ENCODE measurements around the gene MAK. TPM values are rescaled to one million over a fixed set of nuclear protein-coding genes. Genes with fewer than 3 reads are reported as not detected.

Gene MAK
- total and polyA plus RNA-seq, 2 of the 13 experiments (the other 11 are each of a cell fraction or from before 2014, with no cell fraction given), result 0.04 TPM; not detected in 1

- no peaks in the 10 kb centered on the region for H3K79me2 ChIP-seq (ENCODE audit: insufficient read depth, low read length)
- CTCF ChIA-PET (ENCODE audit: low intra/inter-chr PET ratio, low total read pairs), result no interaction called here
- BruUV-seq (replicated peaks), result no TSS peak
These were observed 6.7 kb downstream of the MAK start for GRCh38 chr6:10831609-10832008.

More at GRCh38 chr6:10831609-10832008, 6.7 kb downstream of the MAK start:
- ATAC-seq, result no peak
- H3K4me3 ChIP-seq (replicated peaks in 1 of 3; ENCODE audit: insufficient read depth in 1 of 3, low read depth in 2 of 3, low read length in 3 of 3), result no peak overlapping the region
- H3K9ac ChIP-seq (ENCODE audit: insufficient read depth, low read depth, low read length), result no peak overlapping the region
- POLR2A ChIA-PET, result no interaction called here
- H3K9me3 ChIP-seq (ENCODE audit: low read length), result no peaks in the 10 kb centered on the region
- no peak for DNase-seq (ENCODE audit: low spot score)
- no peak overlapping the region for H3K27ac ChIP-seq (ENCODE audit: extremely low read length, insufficient read depth, low read length)
- peaks cover 0 to 9% of the 10 kb centered on the region in 2 experiments; a peak in 2 of 5 replicates for H3K27me3 ChIP-seq (ENCODE audit: control insufficient read depth in 1 of 2, insufficient read depth in 2 of 2, low read length in 2 of 2)
- H3K4me2 ChIP-seq (ENCODE audit: low read depth, low read length), result no peak overlapping the region
- no peaks in the 10 kb centered on the region for H3K36me3 ChIP-seq (replicated peaks in 1 of 2; ENCODE audit: control insufficient read depth in 1 of 2, insufficient read depth in 2 of 2, low read length in 2 of 2)
- TF ChIP-seq ZFP36L1 (CRISPR knock-in tag; IDR thresholded peaks at IDR 0.05) (no peak), CENPBD1 (CRISPR knock-in tag; IDR thresholded peaks at IDR 0.05; ENCODE audit: borderline replicate concordance, low read depth) (no peak), ZNF335 (CRISPR knock-in tag; IDR thresholded peaks at IDR 0.05) (no peak), MAFG (CRISPR knock-in tag; IDR thresholded peaks at IDR 0.05) (no peak), ZNF703 (CRISPR knock-in tag; IDR thresholded peaks at IDR 0.05; ENCODE audit: borderline replicate concordance) (no peak), ATF6 (CRISPR knock-in tag; conservative IDR thresholded peaks at IDR 0.05) (no peak), STAG1 (CRISPR knock-in tag; IDR thresholded peaks at IDR 0.05) (no peak), ZNF503 (CRISPR knock-in tag; IDR thresholded peaks at IDR 0.05) (no peak), ZNF260 (CRISPR knock-in tag; IDR thresholded peaks at IDR 0.05; ENCODE audit: borderline replicate concordance, low read depth) (no peak), ZBTB8A (CRISPR knock-in tag; IDR thresholded peaks at IDR 0.05; ENCODE audit: borderline replicate concordance, low read depth) (no peak), CREB1 (IDR thresholded peaks at IDR 0.05) (no peak), CREB1 (CRISPR knock-in tag; IDR thresholded peaks at IDR 0.05) (no peak), ZNF3 (CRISPR knock-in tag; IDR thresholded peaks at IDR 0.05) (no peak), AHDC1 (CRISPR knock-in tag; IDR thresholded peaks at IDR 0.05; ENCODE audit: borderline replicate concordance) (no peak)
- H2AFZ ChIP-seq (ENCODE audit: low read length), result no peak overlapping the region
- in situ Hi-C loops (cut with HindIII; ENCODE audit: extremely low pct_ligation_motif_present, low pct_unique_long_range_greater_than_20kb) (no loop called here), intact Hi-C loops (cut with micrococcal nuclease; ENCODE audit: unreplicated experiment) (no loop called here)
- no peak for FAIRE-seq
- WGBS (ENCODE audit: low lambda C conversion rate), result 82% methylated on average over 2 of the region's 2 CpGs
- no peaks in the 10 kb centered on the region for H4K20me1 ChIP-seq (ENCODE audit: insufficient read depth, low read length)
- peaks cover 7% of the 10 kb centered on the region; the same call in 1 of the 2 replicates for H3K4me1 ChIP-seq (ENCODE audit: insufficient read depth, low read length)
